K562 (cell line): Measurements from ENCODE around the gene DDX39A. TPM values are rescaled to one million over a fixed set of nuclear protein-coding genes. Genes with fewer than 3 reads are reported as not detected.
A peak's percentile ranks its signal among the peaks of the same experiment; 100 is the strongest.

ENCODE experiments used
- ARID3B ChIP-seq: fragments of 250-450 bp; sonication (Bioruptor Pico); IDR thresholded peaks from 2 replicates; pipeline ENCODE4 v1.4.0; 2020; ENCODE audit warnings: borderline replicate concordance
- ARNT ChIP-seq, 2 experiments: fragments of 450-650 bp; IDR thresholded peaks; 2 replicates each; pipeline ENCODE4 v1.6.1; 2016; ENCODE audit warnings: mild to moderate bottlenecking in 1 of 2
- BCOR ChIP-seq: fragments of 450-650 bp; IDR thresholded peaks from 2 replicates; pipeline ENCODE4 v1.6.1; 2016
- BDP1 ChIP-seq: IDR thresholded peaks from 3 replicates; pipeline ENCODE4 v1.6.1; 2011; ENCODE audit not compliant: insufficient read length, insufficient read depth
- CBFA2T2 ChIP-seq: fragments of 450-650 bp; conservative IDR thresholded peaks from 2 replicates; pipeline ENCODE4 v1.6.1; 2017; ENCODE audit warnings: mild to moderate bottlenecking
- DEAF1 ChIP-seq: fragments of 450-650 bp; formaldehyde crosslinking; IDR thresholded peaks from 2 replicates; pipeline ENCODE4 v1.4.0; 2020; ENCODE audit warnings: mild to moderate bottlenecking, moderate library complexity
- GMEB1 ChIP-seq: fragments of 250-450 bp; sonication (Bioruptor Pico); IDR thresholded peaks from 2 replicates; pipeline ENCODE4 v1.4.0; 2020; ENCODE audit warnings: mild to moderate bottlenecking
- HDGF ChIP-seq: fragments of 450-650 bp; IDR thresholded peaks from 2 replicates; pipeline ENCODE4 v1.6.1; 2016
- HSF4 ChIP-seq: fragments of 250-450 bp; sonication (Bioruptor Pico); IDR thresholded peaks from 2 replicates; pipeline ENCODE4 v2.1.2; 2022; ENCODE audit warnings: mild to moderate bottlenecking, moderate library complexity, borderline replicate concordance
- ILK ChIP-seq: fragments of 450-650 bp; IDR thresholded peaks from 2 replicates; pipeline ENCODE4 v1.6.1; 2016; ENCODE audit warnings: missing genetic modification characterization, low read depth, mild to moderate bottlenecking, missing compliant biosample characterization, moderate library complexity, borderline replicate concordance
- L3MBTL2 ChIP-seq: fragments of 450-650 bp; IDR thresholded peaks from 2 replicates; pipeline ENCODE4 v1.6.1; 2016; ENCODE audit warnings: mild to moderate bottlenecking, moderate library complexity
- MXI1 ChIP-seq: IDR thresholded peaks from 2 replicates; pipeline ENCODE4 v1.6.1; 2011; ENCODE audit warnings: low read depth, mild to moderate bottlenecking, improper control_type of control experiment, low read length
- PKNOX1 ChIP-seq: fragments of 450-650 bp; IDR thresholded peaks from 2 replicates; pipeline ENCODE4 v1.6.1; 2016
- RREB1 ChIP-seq: fragments of 250-450 bp; sonication (Bioruptor Pico); IDR thresholded peaks from 2 replicates; pipeline ENCODE4 v1.4.0; 2020
- TEAD1 ChIP-seq, 2 experiments: fragments of 450-650 bp in 1 of 2; sonication (generic) in 1 of 2; formaldehyde crosslinking; IDR thresholded peaks; 2 replicates each; pipeline versions ENCODE4 v1.4.0 to v1.8.0; 2020 to 2022; ENCODE audit warnings: mild to moderate bottlenecking in 2 of 2, missing genetic modification reagents in 1 of 2
- ZNF134 ChIP-seq: fragments of 250-450 bp; sonication (Bioruptor Pico); conservative IDR thresholded peaks from 2 replicates; pipeline ENCODE4 v1.4.0; 2020
- ZNF140 ChIP-seq: fragments of 250-450 bp; sonication (Bioruptor Pico); IDR thresholded peaks from 2 replicates; pipeline ENCODE4 v1.8.0; 2021; ENCODE audit warnings: moderate library complexity, mild to moderate bottlenecking, inconsistent platforms
- ZNF717 ChIP-seq: fragments of 250-450 bp; sonication (Bioruptor Pico); IDR thresholded peaks from 2 replicates; pipeline ENCODE4 v1.5.0; 2021
- polyA plus RNA-seq, 8 experiments: library from polyadenylated mRNA; depleted of rRNA in 4 of 8; stranded (reverse) in 5 of 8; unstranded in 3 of 8; fragments of >200 nt; fragmentation: Nextera tagmentation in 2 of 8; fragmentation: Illumina TruSeq in 1 of 8; extraction: Ambion mirVana in 2 of 8; extraction: Trizol in 1 of 8; gene quantifications; 2 replicates each; pipeline versions ENCODE4 v1.2.1 to v1.2.3, GENCODE V29; 2011 to 2014; ENCODE audit warnings: inconsistent platforms in 1 of 8, missing spikeins in 1 of 8
- total RNA-seq, 7 experiments: library from RNA; depleted of rRNA in 6 of 7; stranded (reverse); fragments of >200 nt in 6 of 7; fragmentation: Illumina TruSeq in 2 of 7; extraction: Trizol in 2 of 7; gene quantifications; 2 replicates each; pipeline versions ENCODE4 v1.2.1 to v1.2.3, GENCODE V29; 2011 to 2021; ENCODE audit warnings: low replicate concordance in 1 of 7

The DDX39A gene
- total and polyA plus RNA-seq, 9 of the 15 experiments (the other 6 are each of a cell fraction or from before 2014, with no cell fraction given): 90.3 to 250 (median 188) TPM

- TF ChIP-seq HSF4 (CRISPR knock-in tag): no peak
- TF ChIP-seq TEAD1 (CRISPR knock-in tag; IDR thresholded peaks at IDR 0.05): peak; percentile 67 to 82; a peak in 3 of 4 replicates
- TF ChIP-seq RREB1 (CRISPR knock-in tag): no peak
- no peak for TF ChIP-seq PKNOX1
- TF ChIP-seq HDGF: no peak
- no peak for TF ChIP-seq MXI1
- no peak for TF ChIP-seq DEAF1 (CRISPR knock-in tag)
- TF ChIP-seq L3MBTL2: no peak
- no peak for TF ChIP-seq ZNF717
- TF ChIP-seq ZNF140 (CRISPR knock-in tag): no peak
- TF ChIP-seq CBFA2T2: peak; percentile 97
- peak; percentile 91 for TF ChIP-seq BCOR
- TF ChIP-seq ARID3B (CRISPR knock-in tag): no peak
- no peak for TF ChIP-seq ILK
- TF ChIP-seq BDP1: no peak
- no peak for TF ChIP-seq ZNF134 (CRISPR knock-in tag)
- TF ChIP-seq GMEB1 (CRISPR knock-in tag): no peak
- peak; percentile 66 to 73; a peak in 2 of 4 replicates for TF ChIP-seq ARNT (IDR thresholded peaks at IDR 0.05)
Observed at GRCh38 chr19:14391156-14391821, 27.9 kb downstream of the DDX39A start (continued).
